Lung microvascular endothelial cell (primary cell): ENCODE data around the gene PLCB1. TPM values are rescaled to one million over a fixed set of nuclear protein-coding genes. Genes with fewer than 3 reads are reported as not detected.
"Not testable (repeated sequence)": the region's sequence is repeated elsewhere in the genome, so short reads cannot be mapped to it uniquely, and the experiment has no call there.

Experiments
- DNase-seq, 2 donors: peaks; one replicate each; pipeline versions ENCODE4 v3.0.0 to v3.0.0-alpha.2; 2010; ENCODE audit warnings: low read depth in 2 of 2
- total RNA-seq: library from RNA; depleted of rRNA; stranded (reverse); fragments of >200 nt; gene quantifications from 2 replicates; pipeline ENCODE4 v1.2.1, GENCODE V29; 2014

The PLCB1 gene
- total RNA-seq, 1 donor from 2014 or later: 12.3 TPM

DNA sequence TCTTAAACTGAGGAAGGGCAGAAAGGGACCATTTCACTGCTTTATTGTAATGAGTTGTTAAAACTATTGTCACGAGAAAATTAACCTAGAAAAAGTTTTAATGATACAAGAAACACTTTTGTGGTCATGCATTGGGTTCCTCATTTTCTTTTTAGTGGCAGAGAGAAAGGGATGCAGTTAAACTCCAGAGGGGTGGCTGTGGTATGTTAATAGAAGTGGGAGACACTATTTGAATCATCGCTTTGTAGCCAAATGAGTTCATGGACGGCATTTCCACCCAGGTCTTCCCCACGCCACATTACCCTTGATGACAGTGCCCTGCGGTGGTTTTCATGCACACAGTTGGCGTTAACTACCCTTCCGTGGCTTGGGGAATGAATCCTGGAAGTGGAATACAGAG, 235.6 kb downstream of the PLCB1 start:
- DNase-seq: no peak

DNA sequence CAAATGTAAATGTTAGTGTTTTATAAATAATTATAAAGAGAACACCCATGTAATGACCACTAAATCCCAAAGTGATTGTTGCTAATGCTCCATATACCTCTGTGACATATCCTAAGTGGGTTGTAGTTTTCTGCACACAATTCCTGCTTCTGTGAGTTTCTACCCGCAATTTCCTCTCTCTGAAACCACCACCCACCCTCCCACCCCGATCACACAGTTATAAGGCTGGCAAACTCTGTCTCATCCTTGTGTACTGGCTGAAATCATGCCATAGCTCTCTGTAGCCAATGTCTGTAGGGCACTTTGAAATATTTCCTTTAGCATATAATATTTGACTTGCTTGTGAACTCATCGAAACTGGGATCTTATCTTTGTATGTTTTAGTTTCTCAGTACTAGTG, 236.6 kb downstream of the PLCB1 start:
- DNase-seq: no peak

DNA sequence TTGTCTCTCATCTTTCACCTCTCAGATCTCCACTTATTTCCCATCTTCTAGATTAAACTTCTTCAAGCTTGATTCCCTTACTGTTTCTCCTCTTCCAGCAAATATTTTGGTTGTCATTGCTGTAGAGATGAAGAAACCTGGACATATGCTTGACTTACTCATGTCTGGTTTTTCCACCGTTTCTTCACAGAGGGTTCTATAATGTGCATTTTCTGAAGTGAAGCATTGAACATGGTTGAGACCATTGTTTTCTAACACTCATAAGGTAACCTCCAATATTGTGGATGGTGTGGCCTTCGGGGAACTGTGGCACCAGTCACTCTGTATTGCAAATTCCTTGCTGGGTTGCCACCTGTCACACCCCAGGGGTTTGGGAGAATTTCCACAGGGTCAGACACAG, 237.2 kb downstream of the PLCB1 start:
- no peak for DNase-seq

GRCh38 chr20:8370774-8371173, 238.7 kb downstream of the PLCB1 start:
- no peak for DNase-seq

DNA sequence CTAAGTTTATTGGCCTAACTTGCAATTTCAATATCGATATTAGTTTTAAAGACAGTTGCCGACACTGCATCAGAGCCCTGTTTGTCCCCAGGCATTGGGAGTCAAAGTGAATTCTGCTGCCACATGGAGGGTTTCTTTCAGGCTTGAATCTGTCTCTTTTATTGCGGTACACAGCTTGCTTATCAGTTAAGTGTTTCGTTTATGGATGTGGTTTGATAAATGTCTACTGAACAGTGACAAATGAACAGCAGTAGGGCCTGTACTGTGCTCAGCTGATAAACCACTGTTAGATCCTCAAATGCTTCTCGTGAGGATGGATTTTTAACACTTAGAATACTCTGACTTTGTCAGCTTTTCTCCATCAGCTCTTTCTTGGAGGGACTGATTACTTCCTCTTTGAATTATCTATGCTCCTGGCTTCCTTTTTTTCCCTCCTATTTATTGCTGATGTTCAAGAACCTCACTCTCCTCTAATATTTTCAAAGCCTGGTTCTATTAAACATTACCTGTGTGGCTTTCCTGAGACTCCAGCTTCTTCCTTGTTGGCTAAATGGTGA, 240.8 kb downstream of the PLCB1 start:
- no peak for DNase-seq

DNA sequence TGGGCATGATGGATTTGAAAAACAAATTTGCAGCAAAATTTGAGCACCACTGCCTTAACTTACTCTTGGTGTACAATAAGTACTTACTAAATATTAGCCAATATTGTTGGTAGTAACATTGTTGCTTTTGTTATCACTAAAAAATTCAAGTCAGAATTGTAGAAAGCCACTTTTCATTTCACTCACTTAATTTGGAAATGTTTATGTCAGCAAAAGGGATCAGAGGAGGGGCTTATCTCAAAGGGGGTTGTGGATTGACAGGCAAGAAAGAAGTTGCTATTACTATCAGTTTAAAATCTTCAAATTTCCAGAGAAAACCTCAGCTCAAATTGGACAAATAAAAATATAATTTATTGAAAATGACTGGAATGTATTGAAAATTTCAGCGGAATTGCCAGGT, 241.5 kb downstream of the PLCB1 start:
- DNase-seq: no peak

GRCh38 chr20:8375898-8376297, 243.8 kb downstream of the PLCB1 start:
- no peak for DNase-seq

GRCh38 chr20:8376940-8377339, 244.9 kb downstream of the PLCB1 start:
- DNase-seq: no peak

DNA sequence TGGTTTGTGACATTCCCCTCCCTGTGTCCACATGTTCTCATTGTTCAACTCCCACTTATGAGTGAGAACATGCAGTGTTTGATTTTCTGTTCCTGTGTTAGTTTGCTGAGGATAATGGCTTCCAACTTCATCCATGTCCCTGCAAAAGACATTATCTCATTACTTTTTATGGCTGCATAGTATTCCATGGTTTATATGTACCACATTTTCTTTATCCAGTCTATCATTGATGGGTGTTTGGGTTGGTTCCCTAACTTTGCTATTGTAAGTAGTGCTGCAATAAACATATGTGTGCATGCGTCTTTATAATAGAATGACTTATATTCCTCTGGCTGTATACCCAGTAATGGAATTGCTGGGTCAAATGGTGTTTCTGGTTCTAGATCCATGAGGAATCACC, 247.1 kb downstream of the PLCB1 start:
- DNase-seq: not testable (repeated sequence)

GRCh38 chr20:8385247-8385646, 253.2 kb downstream of the PLCB1 start:
- peak in 1 of 2 donors; percentile 5 for DNase-seq

- no peak for DNase-seq
Measured at GRCh38 chr20:8386991-8387390, 254.9 kb downstream of the PLCB1 start.

- peak in 1 of 2 donors; percentile 41 for DNase-seq
Measured at GRCh38 chr20:8388141-8388540, 256.1 kb downstream of the PLCB1 start.

GRCh38 chr20:8388707-8389106, 256.6 kb downstream of the PLCB1 start:
- no peak for DNase-seq

GRCh38 chr20:8389381-8390036, 257.4 kb downstream of the PLCB1 start:
- DNase-seq: peak; percentile 55 to 77

- no peak for DNase-seq
Measured at GRCh38 chr20:8390037-8390433, 258.0 kb downstream of the PLCB1 start.

DNA sequence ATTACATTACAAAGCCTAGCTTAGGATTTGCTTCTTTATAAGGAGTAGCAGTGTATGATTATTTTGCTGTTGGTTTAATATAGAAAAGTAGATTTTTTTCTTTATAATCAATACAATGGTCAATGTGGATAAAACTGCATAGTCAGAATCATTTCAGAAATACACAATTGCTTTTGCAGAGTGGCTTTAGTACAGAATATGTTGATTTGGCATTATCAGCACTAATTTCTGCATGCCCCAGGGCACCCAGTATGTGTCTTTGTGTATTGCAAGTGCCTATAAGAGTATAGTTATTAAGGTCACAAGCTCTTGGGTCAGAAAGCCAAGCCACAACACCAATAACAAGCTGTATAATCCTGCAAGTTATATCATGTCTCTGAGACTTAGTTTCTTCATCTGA, 258.4 kb downstream of the PLCB1 start:
- DNase-seq: no peak

- DNase-seq: no peak
Measured at GRCh38 chr20:8393381-8393780, 261.3 kb downstream of the PLCB1 start.

GRCh38 chr20:8394308-8394945, 262.4 kb downstream of the PLCB1 start:
- DNase-seq: no peak

DNA sequence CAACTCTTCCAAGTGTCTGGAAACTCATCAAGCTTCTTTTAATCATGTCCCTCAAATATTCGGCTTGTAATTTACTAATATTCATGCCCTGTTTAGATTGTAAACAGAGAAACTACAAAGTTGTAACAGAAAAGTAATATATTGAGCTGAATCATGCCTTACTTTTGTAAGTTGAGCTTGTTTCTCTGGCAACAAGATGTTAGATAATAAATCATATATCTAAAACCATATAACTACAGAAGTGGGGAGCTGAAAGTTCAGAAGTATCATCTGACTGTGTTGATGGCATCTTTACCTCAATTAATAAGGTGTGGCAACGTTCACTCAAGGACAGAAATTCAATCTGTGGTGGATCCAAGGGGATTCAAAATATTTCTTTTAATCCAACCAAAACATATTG, 263.9 kb downstream of the PLCB1 start:
- DNase-seq: no peak

DNA sequence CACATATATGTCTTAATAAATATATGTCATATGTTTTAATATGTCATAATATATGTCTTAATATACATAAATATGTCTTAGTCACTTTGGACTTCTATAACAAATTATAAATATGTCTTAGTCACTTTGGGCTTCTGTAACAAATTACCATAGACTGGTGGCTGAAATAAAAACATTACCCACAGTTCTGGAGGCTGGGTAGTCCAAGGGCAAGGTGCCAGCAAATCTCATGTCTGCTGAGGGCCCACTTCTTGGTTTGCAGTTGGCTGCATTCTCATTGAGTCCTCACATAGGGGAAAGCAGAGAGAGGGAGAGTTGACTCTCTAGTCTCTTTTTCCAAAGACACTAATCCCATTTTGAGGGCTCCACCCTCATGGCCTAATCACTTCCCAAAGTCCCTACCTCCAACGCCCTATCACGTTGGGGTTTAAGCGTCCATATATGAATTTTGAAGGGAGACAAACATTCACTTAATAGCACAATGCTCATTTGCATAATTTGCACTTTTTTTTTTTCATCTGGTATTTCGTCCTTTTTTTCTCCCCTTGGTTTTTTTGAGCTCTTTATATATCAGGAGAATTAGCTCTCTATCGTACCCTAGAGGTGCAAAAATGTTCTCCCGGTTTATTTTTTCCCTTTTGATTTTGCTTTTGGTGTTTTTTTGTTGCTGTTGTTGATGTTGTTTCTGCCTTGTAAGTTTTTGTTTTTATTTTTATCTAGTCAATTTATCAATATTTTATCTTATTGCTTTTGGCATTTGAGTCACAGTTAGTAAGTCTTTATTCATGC, 266.4 kb downstream of the PLCB1 start:
- DNase-seq: no peak

GRCh38 chr20:8399947-8400346, 267.9 kb downstream of the PLCB1 start:
- peak in 1 of 2 donors; percentile 15 for DNase-seq

GRCh38 chr20:8400486-8400885, 268.4 kb downstream of the PLCB1 start:
- no peak for DNase-seq
